LNCAP (cell line): ENCODE measurements around the gene ABCA13.

Source experiments
- CTCF ChIP-seq: fragments of 450-650 bp; IDR thresholded peaks from 2 replicates; pipeline ENCODE4 v1.5.1; 2017; ENCODE audit warnings: mild to moderate bottlenecking

Gene ABCA13

DNA sequence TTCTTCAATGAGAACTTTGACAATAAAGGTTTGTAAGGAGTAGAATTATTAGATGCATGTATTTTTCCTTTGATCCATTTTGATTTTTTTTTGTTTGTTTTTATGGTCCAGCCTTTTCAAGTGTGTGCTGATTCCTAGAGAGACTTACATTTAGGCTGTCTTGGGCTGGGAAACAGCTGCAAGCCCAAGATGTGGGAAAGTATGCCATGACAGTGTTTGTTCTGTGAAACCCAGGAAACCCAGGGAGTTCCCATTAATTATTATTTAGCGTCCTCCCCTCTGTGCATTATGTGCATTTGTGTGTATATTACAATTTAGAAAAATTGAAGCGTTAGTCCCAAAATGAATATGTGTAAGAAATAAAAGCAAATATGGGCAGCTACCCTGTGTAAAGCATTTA, 216.7 kb downstream of the ABCA13 start:
- TF ChIP-seq CTCF = no peak

GRCh38 chr7:48388911-48389310, 217.7 kb downstream of the ABCA13 start:
- TF ChIP-seq CTCF = no peak

DNA sequence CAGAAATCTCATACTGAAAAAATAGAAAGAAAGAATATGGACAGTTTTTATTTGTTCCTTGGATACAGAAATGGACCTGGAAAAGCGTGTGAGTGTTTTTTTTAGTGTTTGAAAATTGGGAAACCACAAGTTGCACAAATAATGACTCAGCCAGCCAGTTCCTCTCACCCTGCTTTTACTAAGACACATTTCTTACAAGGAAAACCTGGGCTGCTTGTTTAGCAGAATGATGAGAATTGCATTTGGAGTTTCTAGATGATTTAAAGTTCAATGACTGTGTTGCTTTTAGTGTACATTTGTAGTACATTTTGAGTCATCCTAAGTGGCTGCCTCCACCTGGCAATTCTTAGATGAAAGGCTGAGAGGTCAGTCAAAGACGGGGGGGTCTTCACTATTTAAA, 218.7 kb downstream of the ABCA13 start:
- no peak for TF ChIP-seq CTCF

DNA sequence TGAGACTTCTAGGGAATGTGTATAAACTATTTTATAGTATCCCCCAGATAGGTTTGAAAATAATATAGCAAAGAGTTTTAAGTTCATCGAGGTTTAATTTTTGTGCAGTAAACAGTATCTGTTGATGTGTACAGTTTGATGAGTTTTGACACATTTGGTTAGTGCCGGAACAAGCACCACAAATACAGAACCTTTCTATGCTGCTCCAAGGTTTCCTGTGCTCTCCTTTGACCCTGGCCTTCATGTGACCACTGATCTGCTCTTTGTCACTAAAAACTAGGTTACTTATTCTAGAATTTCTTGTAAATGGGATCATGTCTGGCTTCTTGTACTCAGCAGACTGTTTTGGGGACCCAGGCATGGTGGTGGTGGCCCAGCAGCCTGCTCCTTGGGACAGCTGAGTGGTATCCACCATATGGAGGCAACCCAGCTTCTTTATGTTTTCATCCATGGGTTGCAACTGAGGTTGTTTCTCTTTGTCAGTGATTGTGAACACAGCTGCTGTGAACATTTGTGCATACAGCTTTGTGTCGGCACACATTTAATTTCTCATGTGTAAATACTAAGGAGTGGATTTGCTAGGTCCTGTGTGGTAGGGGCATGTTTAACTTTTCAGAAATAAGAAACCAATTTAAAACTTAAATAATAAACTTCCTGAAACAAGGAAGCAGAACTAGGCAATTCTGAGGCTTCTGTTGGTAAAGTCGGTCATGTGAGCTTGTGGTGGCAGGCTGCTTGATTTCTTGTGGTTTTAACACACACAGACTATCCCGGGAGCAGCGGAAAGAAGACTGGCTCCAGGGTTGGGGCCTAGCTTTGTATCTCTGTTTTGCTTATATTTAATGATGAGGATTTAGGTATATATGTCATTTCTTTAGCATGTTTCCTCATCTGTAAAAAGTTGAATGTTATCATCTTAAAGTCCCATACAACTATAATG, 219.4 kb downstream of the ABCA13 start:
- no peak for TF ChIP-seq CTCF

DNA sequence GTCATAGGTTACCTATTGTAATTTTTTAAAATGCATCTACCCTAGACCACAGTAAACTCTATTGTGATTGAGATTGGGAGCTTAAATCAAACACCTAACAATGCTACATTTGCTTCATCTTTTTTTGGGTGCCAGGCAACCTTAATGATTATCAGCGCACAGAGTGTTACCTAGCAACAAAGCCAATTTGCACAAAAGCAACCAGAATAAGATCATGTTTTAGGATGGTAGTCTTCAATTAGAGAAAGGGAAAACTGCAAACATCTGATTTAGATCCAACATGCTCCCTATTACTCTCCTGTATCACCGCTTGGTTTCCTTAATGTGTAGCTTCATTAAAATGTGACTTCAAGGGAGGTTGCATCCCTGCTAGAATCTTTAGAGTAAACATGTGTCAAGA, 226.9 kb downstream of the ABCA13 start:
- no peak for TF ChIP-seq CTCF

- TF ChIP-seq CTCF = no peak
Measured at GRCh38 chr7:48402721-48403120, 231.5 kb downstream of the ABCA13 start.

GRCh38 chr7:48408731-48409130, 237.5 kb downstream of the ABCA13 start:
- TF ChIP-seq CTCF = no peak
